Measurements from ENCODE around the gene ARHGAP4.

The ARHGAP4 gene

DNA sequence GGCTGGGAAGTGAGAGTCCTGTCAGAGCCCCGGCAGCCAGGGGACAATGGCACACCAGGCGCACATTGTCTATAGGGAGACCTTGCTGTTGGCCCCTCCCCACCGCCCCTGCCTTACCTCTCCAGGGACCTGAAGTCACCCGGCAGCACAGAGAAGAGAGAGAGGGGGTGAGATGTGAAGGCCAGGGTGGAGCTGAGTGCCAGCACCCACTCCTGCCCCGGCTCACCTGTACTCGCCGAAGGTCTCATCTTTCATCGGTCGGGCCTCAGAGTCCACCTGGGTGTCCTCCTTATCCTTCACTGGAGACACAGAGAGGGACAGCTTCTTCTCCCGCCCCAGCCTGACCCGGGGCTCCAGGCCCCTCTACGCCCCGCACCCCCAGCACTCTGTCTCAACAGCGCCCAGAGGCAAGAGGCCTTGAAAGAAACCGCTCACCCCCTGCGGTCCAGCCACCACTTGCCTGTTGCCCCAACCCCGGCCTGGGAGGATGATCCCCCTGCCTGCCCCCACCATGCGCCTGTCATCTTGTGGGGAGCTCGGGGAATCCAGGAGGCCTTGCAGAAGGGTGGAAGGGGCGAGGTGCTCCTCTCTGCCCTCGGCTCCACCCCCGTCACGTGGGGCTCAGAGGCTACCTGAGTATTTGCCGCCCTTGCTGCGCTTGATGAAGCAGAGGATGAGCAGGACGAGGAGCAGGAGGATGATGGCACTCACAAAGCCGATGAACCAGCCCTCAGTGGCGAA lies 62.6 kb downstream of the ARHGAP4 start:
- DNase-seq = no peak

DNA sequence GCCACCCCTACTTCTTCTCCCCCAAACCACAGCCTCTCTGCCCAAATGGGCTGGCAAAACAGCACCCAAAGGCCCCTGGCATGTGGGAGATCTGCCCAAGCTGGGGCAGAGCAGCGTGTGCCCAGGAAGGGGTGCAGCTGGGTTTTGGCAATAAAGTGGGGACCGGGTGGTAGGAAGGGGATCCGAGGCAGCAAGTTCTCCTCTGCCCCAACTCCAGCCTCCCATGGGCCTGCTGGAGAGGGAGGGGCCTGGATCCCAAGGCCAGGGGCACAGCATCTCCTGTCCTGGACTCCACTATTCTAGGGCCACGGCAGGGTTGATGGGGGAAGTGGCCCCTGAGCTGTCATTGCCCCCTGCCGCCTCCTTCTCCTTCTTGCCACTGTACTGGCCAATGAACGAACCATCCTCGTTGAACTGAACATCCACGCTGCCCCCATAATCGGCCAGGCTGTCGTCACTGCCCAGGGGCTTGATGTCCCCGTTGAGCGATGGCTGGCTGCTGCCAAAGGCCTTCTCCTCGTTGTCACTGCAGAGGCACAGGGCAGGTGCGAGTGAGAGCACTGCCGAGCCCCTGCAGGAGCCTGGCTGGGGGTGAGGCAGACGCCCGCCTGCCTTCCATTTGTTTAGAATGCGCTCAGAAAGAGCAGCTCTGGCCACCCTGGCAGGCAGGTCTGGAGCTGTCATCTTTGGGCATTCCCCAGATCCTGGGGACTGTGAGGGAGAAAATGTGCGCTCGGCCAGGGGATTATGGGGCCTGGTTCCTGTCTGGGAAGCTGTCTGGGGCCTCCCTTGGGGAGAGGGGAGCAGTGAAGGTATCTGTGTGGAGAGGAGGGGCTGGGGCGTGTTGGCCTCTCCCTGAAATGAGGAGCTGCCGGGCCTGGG lies 63.5 kb downstream of the ARHGAP4 start:
- no peak for DNase-seq

DNA sequence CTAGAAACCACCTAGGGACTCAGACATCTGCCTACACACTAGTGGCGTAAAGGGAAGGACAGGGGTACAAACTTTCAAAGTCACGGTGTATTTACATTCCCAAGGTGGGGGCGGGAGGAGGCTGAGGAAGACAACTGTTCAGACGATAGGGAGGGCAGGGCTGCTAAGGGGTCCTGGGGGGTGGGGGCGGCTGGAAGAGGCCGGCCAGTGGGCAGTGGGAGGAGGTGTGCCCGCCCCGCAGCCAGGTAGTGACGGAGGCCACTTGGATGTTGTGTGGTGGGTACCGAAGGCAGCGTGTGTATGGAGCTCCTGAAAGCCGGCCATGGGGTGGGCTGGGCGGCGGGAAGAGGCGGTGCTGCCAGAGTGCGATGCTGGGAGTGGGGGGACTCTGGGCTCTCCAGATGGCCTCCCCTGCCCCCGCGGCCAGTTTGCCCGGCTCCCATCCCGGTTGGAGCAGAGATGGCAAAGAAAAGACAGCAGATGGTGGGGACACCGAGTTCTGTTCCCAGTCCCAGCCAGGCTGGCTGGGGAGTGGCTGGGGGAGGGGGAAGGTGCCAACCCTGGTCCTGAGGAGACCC lies 64.2 kb downstream of the ARHGAP4 start:
- DNase-seq = peak; percentile 35

DNA sequence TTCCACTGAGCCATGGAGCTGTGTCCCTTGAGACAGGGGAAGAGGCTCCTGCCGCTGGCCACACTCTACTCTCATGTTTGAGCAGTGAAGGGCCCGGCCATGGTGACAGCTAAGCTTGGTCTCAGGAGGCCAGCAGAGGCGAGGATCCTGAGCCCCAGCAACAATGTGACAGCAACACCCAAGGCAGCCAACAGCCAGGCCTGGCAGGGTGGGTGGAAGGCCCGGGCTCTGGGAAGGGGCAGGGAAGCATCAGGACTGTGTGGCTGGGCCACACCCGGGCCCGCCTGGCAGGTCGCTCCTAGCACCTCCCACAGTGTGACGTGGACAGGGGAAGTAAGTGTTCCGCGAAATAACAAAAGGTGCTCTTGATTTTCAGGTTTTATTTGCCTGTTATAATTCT lies 64.9 kb downstream of the ARHGAP4 start:
- DNase-seq = no peak

Data from NCI-H2171 treated with DMSO at 0.1 percent for 48 hours (cell line).